ENCODE results near the gene LRRC4B. TPM values are rescaled to one million over a fixed set of nuclear protein-coding genes. Genes with fewer than 3 reads are reported as not detected.
"Not testable (repeated sequence)": the region's sequence is repeated elsewhere in the genome, so short reads cannot be mapped to it uniquely, and the experiment has no call there.

LRRC4B gene
- total and polyA plus RNA-seq, 12 donors = 0.42 to 3.0 (median 0.78) TPM

DNA sequence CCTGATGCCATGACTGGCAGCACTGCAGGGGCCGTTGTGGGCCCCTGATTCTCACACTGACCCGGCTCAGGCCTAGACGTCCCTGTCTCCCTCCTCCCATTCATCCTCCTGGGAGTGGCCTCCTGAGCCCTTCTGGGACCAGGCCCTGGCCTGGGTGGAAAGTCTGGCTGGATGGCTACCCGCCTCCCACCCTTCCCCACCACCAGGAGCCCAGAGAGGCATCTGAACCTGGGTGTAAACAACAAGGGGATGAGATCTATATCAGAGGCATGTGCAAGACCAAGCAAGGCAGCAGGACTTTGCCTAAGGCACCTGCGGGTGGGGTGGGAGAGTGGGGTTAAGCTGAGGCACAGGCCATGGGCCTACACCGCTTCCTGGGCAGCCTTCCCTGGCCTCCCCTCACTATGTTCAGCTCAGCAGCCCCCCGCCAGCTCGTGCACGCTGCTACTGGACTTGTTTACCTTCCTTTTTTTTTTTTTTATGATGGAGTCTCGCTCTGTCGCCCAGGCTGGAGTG is 32.5 kb downstream of the LRRC4B start:
- Histone ChIP-seq H3K4me3 (no peak overlapping the region), H3K27me3 (peaks cover 0 to 13% (median 0%) of the 10 kb centered on the region in 7 donors), H3K36me3 (no peaks in the 10 kb centered on the region), H3K27ac (no peak overlapping the region), H3K9me3 (peaks cover 0 to 18% (median 10%) of the 10 kb centered on the region in 11 donors), H3K4me1 (peaks cover 0 to 5% (median 0%) of the 10 kb centered on the region in 9 donors)
- intact Hi-C loops (cut with DNase I) = loop anchor here in 8 of 10 donors (2.0 to 10.0 kb wide), 3 partner anchors 247 to 389 kb away; no protein-coding TSS in a partner anchor
- no peak for ATAC-seq
- WGBS, 2 donors = 83 to 85% methylated on average over 11 of the region's 11 CpGs
- DNase-seq = no peak
- no peak for TF ChIP-seq CTCF (IDR thresholded peaks at IDR 0.05)

DNA sequence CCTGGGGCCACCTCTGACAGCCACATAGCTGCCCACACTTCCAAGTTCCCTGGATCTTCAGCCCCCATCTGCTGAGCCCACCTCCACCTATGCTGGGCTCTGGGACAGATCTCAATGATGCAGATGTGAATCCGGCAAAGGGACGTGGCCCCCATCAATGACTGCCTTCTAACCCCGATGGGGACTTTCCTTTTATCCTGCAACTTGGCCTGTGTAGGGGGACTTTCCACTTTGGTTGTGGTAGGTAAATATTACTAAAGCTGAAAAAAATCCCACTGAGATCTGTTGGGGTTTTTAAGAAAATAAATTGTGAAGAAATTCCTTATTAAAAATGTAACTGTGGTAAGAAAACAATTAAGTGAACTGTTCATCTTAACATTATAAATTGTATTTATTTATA is 33.8 kb downstream of the LRRC4B start:
- Histone ChIP-seq H3K4me3 (no peak overlapping the region), H3K9me3 (peaks cover 0 to 18% (median 10%) of the 10 kb centered on the region in 11 donors), H3K4me1 (peaks cover 0 to 5% (median 0%) of the 10 kb centered on the region in 9 donors), H3K27ac (no peak overlapping the region), H3K27me3 (peaks cover 0 to 13% (median 0%) of the 10 kb centered on the region in 7 donors), H3K36me3 (no peaks in the 10 kb centered on the region)
- intact Hi-C loops (cut with DNase I) = loop anchor here in 1 of 10 donors (10.0 kb wide), 1 partner anchor 390 kb away; no protein-coding TSS in a partner anchor
- ATAC-seq (no peak), DNase-seq (no peak)
- TF ChIP-seq CTCF (IDR thresholded peaks at IDR 0.05) = no peak
- WGBS, 2 donors = 96 to 99% methylated on average over 3 of the region's 3 CpGs

GRCh38 chr19:50532952-50533351 is 35.3 kb downstream of the LRRC4B start:
- TF ChIP-seq CTCF (IDR thresholded peaks at IDR 0.05) = no peak
- H3K9me3 ChIP-seq = peaks cover 0 to 18% (median 10%) of the 10 kb centered on the region in 11 donors
- H3K4me3 ChIP-seq = no peak overlapping the region
- no peaks in the 10 kb centered on the region for H3K36me3 ChIP-seq
- peaks cover 0 to 13% (median 3%) of the 10 kb centered on the region in 7 donors for H3K27me3 ChIP-seq
- intact Hi-C loops (cut with DNase I) = loop anchor here in 1 of 10 donors (10.0 kb wide), 1 partner anchor 392 kb away; no protein-coding TSS in a partner anchor
- WGBS, 2 donors = 87 to 89% methylated on average over 4 of the region's 4 CpGs
- ATAC-seq = no peak
- H3K27ac ChIP-seq = no peak overlapping the region
- DNase-seq = no peak
- H3K4me1 ChIP-seq = peaks cover 0 to 3% (median 0%) of the 10 kb centered on the region in 9 donors

DNA sequence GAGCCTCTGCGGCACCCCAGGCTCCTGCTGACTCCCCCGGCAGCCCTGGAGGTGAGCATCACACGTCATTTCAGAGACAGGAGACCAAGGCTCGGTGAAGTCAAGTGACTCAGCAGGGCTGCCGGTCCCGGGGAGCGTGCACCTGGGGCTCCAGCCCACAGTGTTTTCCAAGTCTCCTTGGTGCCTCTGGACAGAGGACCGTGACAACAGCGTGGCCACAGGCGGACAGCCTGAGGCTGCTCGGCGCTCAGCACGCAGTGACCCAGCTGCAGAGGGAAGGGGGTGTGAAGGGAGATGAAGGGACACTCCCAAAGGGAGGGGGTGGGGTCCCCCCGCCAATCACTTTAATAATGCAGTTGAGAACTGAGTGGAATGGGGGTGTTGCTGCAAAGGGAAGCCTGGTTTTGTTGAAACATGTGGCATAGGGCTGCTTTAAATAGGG is 37.0 kb downstream of the LRRC4B start:
- H3K9me3 ChIP-seq = peaks cover 0 to 18% (median 10%) of the 10 kb centered on the region in 11 donors
- WGBS, 2 donors = 65 to 72% methylated on average over 14 of the region's 14 CpGs
- DNase-seq = no peak
- peaks cover 0 to 13% (median 3%) of the 10 kb centered on the region in 7 donors for H3K27me3 ChIP-seq
- intact Hi-C loops (cut with DNase I) = loop anchor here in 1 of 10 donors (10.0 kb wide), 1 partner anchor 394 kb away; no protein-coding TSS in a partner anchor
- H3K27ac ChIP-seq = no peak overlapping the region
- no peak overlapping the region for H3K4me3 ChIP-seq
- no peak for TF ChIP-seq CTCF (IDR thresholded peaks at IDR 0.05)
- no peak for ATAC-seq
- H3K36me3 ChIP-seq = no peaks in the 10 kb centered on the region
- H3K4me1 ChIP-seq = no peaks in the 10 kb centered on the region

GRCh38 chr19:50528052-50528451 is 40.2 kb downstream of the LRRC4B start:
- H3K27ac ChIP-seq; H3K36me3 ChIP-seq; H3K4me1 ChIP-seq; DNase-seq; intact Hi-C loops (cut with DNase I); ATAC-seq; H3K4me3 ChIP-seq; H3K9me3 ChIP-seq: not testable (repeated sequence)
- WGBS, 2 donors = 94 to 98% methylated on average over 3 of the region's 3 CpGs
- H3K27me3 ChIP-seq = peaks cover 0 to 13% (median 3%) of the 10 kb centered on the region in 7 donors
